GM23248 (cell line): ENCODE measurements around the gene RHBDF1.

Source experiments
- EZH2 ChIP-seq: fragments of 200-600 bp; sonication (generic); IDR thresholded peaks from 2 replicates; pipeline ENCODE4 v1.6.1; 2018; ENCODE audit warnings: antibody characterized with exemption, mild to moderate bottlenecking; ENCODE audit not compliant: insufficient read depth, poor library complexity, severe bottlenecking
- EZH2phosphoT487 ChIP-seq: fragments of 200-600 bp; sonication (generic); IDR thresholded peaks from 2 replicates; pipeline ENCODE4 v1.6.1; 2018; ENCODE audit warnings: antibody characterized with exemption, moderate library complexity, mild to moderate bottlenecking, low read depth; ENCODE audit not compliant: insufficient read depth

GRCh38 chr16:86483-86952 lies 14.1 kb upstream of the RHBDF1 start:
- TF ChIP-seq EZH2phosphoT487 = no peak
- no peak for TF ChIP-seq EZH2
